B cell (primary cell): Measurements from ENCODE around the gene TNFRSF25. TPM values are rescaled to one million over a fixed set of nuclear protein-coding genes. Genes with fewer than 3 reads are reported as not detected.

Experiments used
- ATAC-seq: fragments of 200-7000 bp; cut with Tn5 transposase; one replicate; pipeline ENCODE4 v1.10.0; 2021; ENCODE audit warnings: low read depth, mild to moderate bottlenecking, moderate number of reproducible peaks, moderate library complexity
- CTCF ChIA-PET: fragments of 350-600 bp; sonication (Branson Sonifier 250); formaldehyde crosslinking; loops from one replicate; lab custom pipeline; 2021; ENCODE audit warnings: antibody characterized with exemption, inconsistent platforms; lab: Charles Lee
- POLR2A ChIA-PET: fragments of 350-600 bp; sonication (Branson Sonifier 250); formaldehyde crosslinking; loops from one replicate; lab custom pipeline; 2021; ENCODE audit warnings: antibody characterized with exemption; lab: Charles Lee
- DNase-seq: peaks from one replicate; pipeline ENCODE4 v3.0.0; 2013
- H2AFZ ChIP-seq: 2 replicates; pipeline ENCODE4 v1.6.1; 2012; ENCODE audit warnings: mild to moderate bottlenecking, low read depth, low read length; ENCODE audit not compliant: insufficient read depth, poor library complexity, severe bottlenecking
- H3K27ac ChIP-seq, 2 donors: 1 replicate in 1 of 2; 2 replicates in 1 of 2; pipeline ENCODE4 v1.5.1; 2012 to 2013; ENCODE audit warnings: low read length in 2 of 2, mild to moderate bottlenecking in 2 of 2, moderate library complexity in 1 of 2
- H3K27me3 ChIP-seq, 4 experiments: fragments of 200-600 bp in 1 of 4; sonication (generic) in 1 of 4; replicated peaks in 1 of 4; 1 replicate in 2 of 4; 2 replicates in 2 of 4; pipeline versions ENCODE4 v1.6.1 to v1.7.0; 2013 to 2016; ENCODE audit warnings: low read length in 3 of 4, mild to moderate bottlenecking in 2 of 4, mixed read lengths in 1 of 4, moderate library complexity in 1 of 4; ENCODE audit not compliant: insufficient read depth in 4 of 4, control insufficient read depth in 3 of 4; ENCODE audit errors: control extremely low read depth in 1 of 4
- H3K36me3 ChIP-seq, 2 experiments: replicated peaks in 1 of 2; 1 replicate in 1 of 2; 2 replicates in 1 of 2; pipeline versions ENCODE4 v1.6.1 to v1.7.1; 2013; ENCODE audit warnings: low read length in 1 of 2; ENCODE audit not compliant: insufficient read depth in 2 of 2, control insufficient read depth in 1 of 2; ENCODE audit errors: control extremely low read depth in 1 of 2, extremely low read depth in 1 of 2
- H3K4me1 ChIP-seq, 2 donors: fragments of 200-600 bp in 1 of 2; sonication (generic) in 1 of 2; 1 replicate in 1 of 2; 2 replicates in 1 of 2; pipeline versions ENCODE4 v1.5.1 to v1.6.1; 2013 to 2017; ENCODE audit warnings: low read length in 2 of 2; ENCODE audit not compliant: control insufficient read depth in 2 of 2, insufficient read depth in 2 of 2
- H3K4me2 ChIP-seq: replicated peaks from 2 replicates; pipeline ENCODE3; 2012; ENCODE audit warnings: mild to moderate bottlenecking, low read depth, low read length; ENCODE audit not compliant: poor library complexity, severe bottlenecking
- H3K4me3 ChIP-seq, 5 experiments: fragments of 200-600 bp in 1 of 5; sonication (generic) in 1 of 5; 1 replicate in 3 of 5; 2 replicates in 2 of 5; pipeline versions ENCODE4 v1.5.1 to v1.7.0; 2011 to 2016; ENCODE audit warnings: low read length in 4 of 5, mild to moderate bottlenecking in 4 of 5, low read depth in 2 of 5, control low read depth in 1 of 5, moderate library complexity in 1 of 5; ENCODE audit not compliant: insufficient read depth in 1 of 5; ENCODE audit errors: control extremely low read depth in 1 of 5, extremely low read depth in 1 of 5
- H3K79me2 ChIP-seq: fragments of 200-600 bp; sonication (generic); one replicate; pipeline ENCODE4 v1.6.0; 2016; ENCODE audit warnings: low read length; ENCODE audit not compliant: control insufficient read depth, insufficient read depth
- H3K9ac ChIP-seq: fragments of 200-600 bp; sonication (generic); 2 replicates; pipeline ENCODE4 v1.6.1; 2017; ENCODE audit warnings: mild to moderate bottlenecking, low read length, moderate library complexity
- H3K9me3 ChIP-seq, 3 donors: one replicate each; pipeline versions ENCODE4 v1.6.1 to v1.7.1; 2013; ENCODE audit warnings: low read length in 2 of 3; ENCODE audit not compliant: control insufficient read depth in 2 of 3, insufficient read depth in 1 of 3; ENCODE audit errors: control extremely low read depth in 1 of 3
- H4K20me1 ChIP-seq: 2 replicates; pipeline ENCODE4 v1.6.0; 2012; ENCODE audit warnings: mild to moderate bottlenecking, low read length; ENCODE audit not compliant: insufficient read depth, control insufficient read depth, poor library complexity, severe bottlenecking
- H3K27ac Mint-ChIP-seq: one replicate; pipeline ENCODE4 v1.8.0; 2021; ENCODE audit warnings: mixed read lengths
- H3K27me3 Mint-ChIP-seq: one replicate; pipeline ENCODE4 v1.8.0; 2021; ENCODE audit warnings: mixed read lengths
- H3K4me1 Mint-ChIP-seq: one replicate; pipeline ENCODE4 v1.8.0; 2021; ENCODE audit warnings: mixed read lengths
- H3K4me3 Mint-ChIP-seq: one replicate; pipeline ENCODE4 v1.8.0; 2021; ENCODE audit warnings: mixed read lengths
- H3K9me3 Mint-ChIP-seq: one replicate; pipeline ENCODE4 v1.8.0; 2022; ENCODE audit warnings: mixed read lengths; ENCODE audit not compliant: insufficient read depth
- CTCF ChIP-seq: fragments of 200-600 bp; IDR thresholded peaks from one replicate; pipeline ENCODE4 v1.8.0; 2022; ENCODE audit warnings: antibody characterized with exemption, mild to moderate bottlenecking
- EZH2 ChIP-seq: IDR thresholded peaks from 2 replicates; pipeline ENCODE4 v1.6.1; 2012; ENCODE audit warnings: borderline replicate concordance, low read depth, mild to moderate bottlenecking, moderate library complexity, low read length; ENCODE audit not compliant: insufficient read depth, poor library complexity, severe bottlenecking
- WGBS: methylation state at CpG from one replicate; pipeline ENCODE4 v1.1.5; 2013; ENCODE audit warnings: missing lambda C conversion rate; ENCODE audit not compliant: insufficient coverage; 5-methylcytosine and 5-hydroxymethylcytosine counted together
- intact Hi-C: fragments of 100-400 bp; cut with micrococcal nuclease; formaldehyde crosslinking; loops from one replicate; pipeline ENCODE4 v1.10.0; 2022
- polyA plus RNA-seq: library from polyadenylated mRNA; depleted of rRNA; stranded (reverse); fragments of >200 nt; gene quantifications from 2 replicates; pipeline ENCODE4 v1.2.3, GENCODE V29; 2012
- total RNA-seq, 2 donors: library from RNA; stranded (reverse); fragments of 120-200 nt in 1 of 2; gene quantifications; 1 replicate in 1 of 2; 2 replicates in 1 of 2; pipeline versions ENCODE4 v1.2.3 to v1.2.4, GENCODE V29; 2013 to 2022

Gene TNFRSF25
- total and polyA plus RNA-seq, 2 donors (not counting 1 experiment from before 2014, with no cell fraction given) = 2.6 to 7.1 TPM

DNA sequence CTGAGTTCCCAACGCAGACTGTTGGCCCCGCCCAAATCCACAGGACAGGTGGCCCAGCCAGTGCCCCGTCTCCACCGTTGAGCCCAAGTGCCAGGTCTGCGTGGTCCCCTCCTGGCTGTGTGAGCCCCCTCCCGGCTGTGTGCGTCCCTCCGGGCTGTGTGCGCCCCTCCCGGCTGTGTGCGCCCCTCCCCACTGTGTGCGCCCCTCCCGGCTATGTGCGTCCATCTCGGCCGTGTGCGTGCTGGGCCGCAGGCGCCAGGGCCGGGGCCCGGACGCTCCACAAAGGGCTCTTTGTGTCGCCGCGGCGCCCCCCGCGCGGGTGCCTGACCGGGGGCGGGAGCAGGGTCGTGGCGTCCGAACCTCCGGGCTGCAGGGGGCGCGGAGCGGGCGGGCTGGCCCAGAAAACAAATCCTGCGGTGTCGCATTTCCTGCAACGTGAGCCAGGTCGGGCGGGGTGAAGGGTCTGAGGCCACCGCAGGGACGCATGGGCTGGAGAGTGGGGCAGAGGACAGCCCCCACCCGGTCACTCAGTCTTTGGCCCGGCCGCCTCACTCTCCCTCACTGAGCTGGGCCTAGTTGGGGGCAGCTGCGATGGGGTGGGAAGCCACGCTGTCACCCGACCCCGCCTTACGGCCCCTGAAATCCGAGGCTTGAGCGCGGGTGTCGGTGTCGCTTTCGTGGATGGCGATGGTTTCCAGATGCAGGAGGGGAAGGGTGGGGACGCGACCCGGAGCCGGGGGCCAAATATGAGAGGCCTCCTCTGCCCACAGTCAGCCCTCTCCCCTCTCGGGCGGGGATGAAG, 18.8 kb downstream of the TNFRSF25 start:
- H3K4me3 Mint-ChIP-seq = peak overlapping the region; percentile 74
- CTCF ChIA-PET = no interaction called here
- POLR2A ChIA-PET = no interaction called here
- no peak for TF ChIP-seq EZH2
- no peak for TF ChIP-seq CTCF
- Histone ChIP-seq H2AFZ (peak overlapping the region; percentile 62), H3K27me3 (peaks cover 0 to 55% (median 15%) of the 10 kb centered on the region in 4 experiments), H3K4me1 (peaks cover 15 to 21% of the 10 kb centered on the region in 2 donors), H3K79me2 (no peaks in the 10 kb centered on the region), H4K20me1 (no peaks in the 10 kb centered on the region), H3K36me3 (no peaks in the 10 kb centered on the region), H3K9ac (peak overlapping the region; percentile 47), H3K27ac (no peak overlapping the region), H3K9me3 (peaks cover 0 to 7% (median 0%) of the 10 kb centered on the region in 3 donors), H3K4me2 (peak overlapping the region; percentile 71), H3K4me3 (peak overlapping the region in 3 of 5 experiments; percentile 32 to 46 (median 43))
- no peaks in the 10 kb centered on the region for H3K9me3 Mint-ChIP-seq
- H3K27ac Mint-ChIP-seq = no peak overlapping the region
- WGBS = 2% methylated on average over 58 of the region's 67 CpGs
- DNase-seq (no peak), ATAC-seq (no peak)
- intact Hi-C loops = no loop called here
- H3K27me3 Mint-ChIP-seq = peaks cover 36% of the 10 kb centered on the region
- H3K4me1 Mint-ChIP-seq = peaks cover 19% of the 10 kb centered on the region

DNA sequence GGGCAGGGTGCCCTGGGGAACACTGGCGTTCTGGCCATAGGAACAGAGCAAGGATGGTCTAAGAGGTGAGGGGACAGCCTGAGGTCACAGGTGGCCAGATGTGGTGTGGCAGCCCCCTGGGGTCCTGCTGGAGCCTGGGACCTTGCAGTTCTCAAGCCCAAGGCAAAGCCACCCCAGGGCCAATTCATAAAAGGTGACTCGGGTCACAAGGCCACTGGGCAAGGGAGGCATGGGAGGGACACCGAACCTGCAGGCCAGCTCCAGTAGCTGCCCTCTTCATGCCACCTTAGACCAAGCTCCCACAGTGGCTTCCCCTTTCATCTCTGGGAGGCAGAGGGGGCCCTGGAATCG, 19.3 kb downstream of the TNFRSF25 start:
- peak overlapping the region; percentile 29 for H3K4me3 Mint-ChIP-seq
- POLR2A ChIA-PET = no interaction called here

More for the DNA sequence above, 19.3 kb downstream of the TNFRSF25 start:
- Histone ChIP-seq H4K20me1 (no peaks in the 10 kb centered on the region), H3K9ac (peak overlapping the region; percentile 47), H3K36me3 (no peaks in the 10 kb centered on the region), H3K79me2 (no peaks in the 10 kb centered on the region), H3K27ac (no peak overlapping the region), H3K4me1 (peaks cover 15 to 21% of the 10 kb centered on the region in 2 donors), H3K9me3 (peaks cover 0 to 7% (median 0%) of the 10 kb centered on the region in 3 donors), H3K4me2 (peak overlapping the region; percentile 71), H3K4me3 (peak overlapping the region in 1 of 5 experiments; percentile 46), H3K27me3 (peaks cover 0 to 60% (median 15%) of the 10 kb centered on the region in 4 experiments), H2AFZ (no peak overlapping the region)
- intact Hi-C loops = no loop called here
- TF ChIP-seq CTCF = no peak
- Mint-ChIP-seq H3K27ac (no peak overlapping the region), H3K27me3 (peaks cover 38% of the 10 kb centered on the region), H3K4me1 (peaks cover 19% of the 10 kb centered on the region), H3K9me3 (no peaks in the 10 kb centered on the region)
- 58% methylated on average over 4 of the region's 4 CpGs for WGBS
- ATAC-seq (no peak), DNase-seq (no peak)
- CTCF ChIA-PET = no interaction called here
